H9 (cell line): ENCODE results near the gene GPR25. TPM values are rescaled to one million over a fixed set of nuclear protein-coding genes. Genes with fewer than 3 reads are reported as not detected.

Source experiments
- DNase-seq: peaks from one replicate; pipeline ENCODE4 v3.0.0-alpha.2; 2017
- H2AFZ ChIP-seq: one replicate; pipeline ENCODE4 v1.6.1; 2013; ENCODE audit warnings: mild to moderate bottlenecking, low read length, control low read depth, moderate library complexity
- H2AK5ac ChIP-seq: 2 replicates; pipeline ENCODE4 v1.6.1; 2013; ENCODE audit warnings: low read length, control low read depth, mixed read lengths; ENCODE audit not compliant: insufficient read length
- H2BK120ac ChIP-seq: one replicate; pipeline ENCODE4 v1.6.1; 2013; ENCODE audit warnings: low read depth, mild to moderate bottlenecking, low read length, control low read depth, inconsistent platforms; ENCODE audit not compliant: poor library complexity, severe bottlenecking
- H2BK12ac ChIP-seq: 2 replicates; pipeline ENCODE4 v1.6.1; 2013; ENCODE audit warnings: low read length, control low read depth, mixed read lengths, low read depth; ENCODE audit not compliant: insufficient read length
- H2BK15ac ChIP-seq: 2 replicates; pipeline ENCODE4 v1.6.1; 2013; ENCODE audit warnings: low read depth, low read length, control low read depth
- H2BK20ac ChIP-seq: one replicate; pipeline ENCODE4 v1.6.1; 2013; ENCODE audit warnings: low read depth, mild to moderate bottlenecking, low read length, control low read depth, inconsistent platforms; ENCODE audit not compliant: poor library complexity, severe bottlenecking
- H2BK5ac ChIP-seq: 2 replicates; pipeline ENCODE4 v1.6.1; 2013; ENCODE audit warnings: low read length, control low read depth, mixed read lengths; ENCODE audit not compliant: insufficient read length
- H3K14ac ChIP-seq: 2 replicates; pipeline ENCODE4 v1.6.1; 2013; ENCODE audit warnings: low read length, control low read depth; ENCODE audit not compliant: insufficient read depth
- H3K18ac ChIP-seq: 2 replicates; pipeline ENCODE4 v1.6.1; 2013; ENCODE audit warnings: low read depth, mild to moderate bottlenecking, mixed read lengths, low read length, control low read depth; ENCODE audit not compliant: insufficient read length
- H3K23ac ChIP-seq: 2 replicates; pipeline ENCODE4 v1.6.1; 2013; ENCODE audit warnings: low read length, control low read depth, mixed read lengths, low read depth; ENCODE audit not compliant: insufficient read length
- H3K23me2 ChIP-seq: 2 replicates; pipeline ENCODE4 v1.6.1; 2013; ENCODE audit warnings: low read depth, mild to moderate bottlenecking, mixed read lengths, low read length, control low read depth; ENCODE audit not compliant: insufficient read length, poor library complexity, severe bottlenecking
- H3K27ac ChIP-seq: 2 replicates; pipeline ENCODE4 v1.5.1; 2013; ENCODE audit warnings: low read length, control low read depth, mixed read lengths, low read depth; ENCODE audit not compliant: insufficient read length
- H3K27me3 ChIP-seq: 2 replicates; pipeline ENCODE4 v1.6.1; 2013; ENCODE audit warnings: low read length, control low read depth, inconsistent platforms; ENCODE audit not compliant: insufficient read depth
- H3K4ac ChIP-seq: 2 replicates; pipeline ENCODE4 v1.6.1; 2013; ENCODE audit warnings: low read depth, mild to moderate bottlenecking, control low read depth, inconsistent platforms, low read length, moderate library complexity
- H3K4me1 ChIP-seq: 2 replicates; pipeline ENCODE4 v1.6.1; 2013; ENCODE audit warnings: low read length, control low read depth, inconsistent platforms; ENCODE audit not compliant: insufficient read depth
- H3K4me2 ChIP-seq: 2 replicates; pipeline ENCODE4 v1.6.1; 2013; ENCODE audit warnings: low read length, control low read depth, mixed read lengths; ENCODE audit not compliant: insufficient read length, insufficient read depth
- H3K56ac ChIP-seq: 2 replicates; pipeline ENCODE4 v1.6.1; 2013; ENCODE audit warnings: low read depth, mild to moderate bottlenecking, mixed read lengths, low read length, control low read depth; ENCODE audit not compliant: insufficient read length
- H3K79me1 ChIP-seq: 2 replicates; pipeline ENCODE4 v1.6.1; 2013; ENCODE audit warnings: low read depth, mild to moderate bottlenecking, moderate library complexity, low read length, control low read depth, inconsistent platforms; ENCODE audit not compliant: insufficient read depth, poor library complexity, severe bottlenecking
- H3K79me2 ChIP-seq: 2 replicates; pipeline ENCODE4 v1.6.1; 2013; ENCODE audit warnings: low read length, control low read depth, inconsistent platforms; ENCODE audit not compliant: insufficient read depth
- H3K9ac ChIP-seq: 2 replicates; pipeline ENCODE4 v1.6.1; 2013; ENCODE audit warnings: low read length, control low read depth, mixed read lengths; ENCODE audit not compliant: insufficient read length; ENCODE audit errors: extremely low read depth
- H3K9me3 ChIP-seq: one replicate; pipeline ENCODE4 v1.6.1; 2013; ENCODE audit warnings: low read depth, low read length, inconsistent platforms; ENCODE audit not compliant: control insufficient read depth
- H3T11ph ChIP-seq: one replicate; pipeline ENCODE4 v1.6.1; 2013; ENCODE audit warnings: mild to moderate bottlenecking, low read length, control low read depth, inconsistent platforms
- H4K20me1 ChIP-seq: one replicate; pipeline ENCODE4 v1.6.1; 2013; ENCODE audit not compliant: control insufficient read depth, insufficient read length, insufficient read depth
- H4K5ac ChIP-seq: 2 replicates; pipeline ENCODE4 v1.6.1; 2013; ENCODE audit warnings: low read depth, mild to moderate bottlenecking, mixed read lengths, low read length, control low read depth; ENCODE audit not compliant: insufficient read length
- H4K8ac ChIP-seq: replicated peaks from 2 replicates; pipeline ENCODE4 v1.6.1; 2013; ENCODE audit warnings: low read length, control low read depth, mixed read lengths, low read depth; ENCODE audit not compliant: insufficient read length
- H4K91ac ChIP-seq: 2 replicates; pipeline ENCODE4 v1.6.1; 2013; ENCODE audit warnings: low read depth, mild to moderate bottlenecking, moderate library complexity, mixed read lengths, low read length, control low read depth; ENCODE audit not compliant: insufficient read length
- H3K27ac Mint-ChIP-seq, 3 experiments: 2 replicates in 2 of 3; 3 replicates in 1 of 3; pipeline ENCODE4 v1.8.0; 2020 to 2021; ENCODE audit warnings: mixed read lengths in 3 of 3, mild to moderate bottlenecking in 1 of 3, moderate library complexity in 1 of 3
- H3K27me3 Mint-ChIP-seq: 2 replicates; pipeline ENCODE4 v1.8.0; 2021; ENCODE audit warnings: low read depth, mild to moderate bottlenecking, moderate library complexity, mixed read lengths
- H3K36me3 Mint-ChIP-seq, 3 experiments: 2 replicates in 2 of 3; 3 replicates in 1 of 3; pipeline ENCODE4 v1.8.0; 2020 to 2021; ENCODE audit warnings: low read depth in 3 of 3, mixed read lengths in 3 of 3; ENCODE audit not compliant: insufficient read depth in 1 of 3
- H3K4me1 Mint-ChIP-seq, 2 experiments: 2 replicates each; pipeline ENCODE4 v1.8.0; 2020; ENCODE audit warnings: mixed read lengths in 2 of 2
- H3K4me3 Mint-ChIP-seq, 2 experiments: 2 replicates in 1 of 2; 3 replicates in 1 of 2; pipeline ENCODE4 v1.8.0; 2020 to 2021; ENCODE audit warnings: mild to moderate bottlenecking in 2 of 2, mixed read lengths in 2 of 2, moderate library complexity in 1 of 2
- H3K9me3 Mint-ChIP-seq, 2 experiments: 2 replicates in 1 of 2; 3 replicates in 1 of 2; pipeline ENCODE4 v1.8.0; 2020; ENCODE audit warnings: mild to moderate bottlenecking in 2 of 2, mixed read lengths in 2 of 2, moderate library complexity in 1 of 2
- CTCF ChIP-seq: fragments of 200-600 bp; sonication (generic); conservative IDR thresholded peaks from 3 replicates; pipeline ENCODE4 v1.8.0; 2021; ENCODE audit warnings: antibody characterized with exemption, mild to moderate bottlenecking
- WGBS: extraction: QIAGEN DNeasy Blood & Tissue Kit; methylation state at CpG from one replicate; pipeline ENCODE4 v1.1.7; 2013; ENCODE audit warnings: missing lambda C conversion rate, low lambda C conversion rate, mixed read lengths; ENCODE audit not compliant: insufficient read length; ENCODE audit errors: extremely low coverage; 5-methylcytosine and 5-hydroxymethylcytosine counted together
- total RNA-seq: library from RNA; stranded (reverse); gene quantifications from 2 replicates; pipeline ENCODE4 v1.2.1, GENCODE V29; 2021

Gene GPR25
- total RNA-seq, 1 experiment from 2014 or later = not detected

- no peaks in the 10 kb centered on the region for H3K4me1 Mint-ChIP-seq
- H2AFZ ChIP-seq = no peak overlapping the region
- no peak overlapping the region for H4K5ac ChIP-seq
- no peak overlapping the region for H4K8ac ChIP-seq
- H3T11ph ChIP-seq = no peak overlapping the region
- H2BK5ac ChIP-seq = no peak overlapping the region
- H2BK15ac ChIP-seq = no peak overlapping the region
- TF ChIP-seq CTCF = no peak
- H3K4me3 Mint-ChIP-seq = no peak overlapping the region
- no peak overlapping the region for H3K23ac ChIP-seq
- no peak for DNase-seq
- no peaks in the 10 kb centered on the region for H3K79me2 ChIP-seq
- H2BK12ac ChIP-seq = no peak overlapping the region
- no peak overlapping the region for H3K9ac ChIP-seq
- no peaks in the 10 kb centered on the region for H3K9me3 Mint-ChIP-seq
- no peak overlapping the region for H4K91ac ChIP-seq
- no peak overlapping the region for H2BK120ac ChIP-seq
- H3K4me2 ChIP-seq = no peak overlapping the region
- H3K27ac ChIP-seq = no peak overlapping the region
- no peak overlapping the region for H2AK5ac ChIP-seq
- H4K20me1 ChIP-seq = no peaks in the 10 kb centered on the region
- H3K27ac Mint-ChIP-seq = no peak overlapping the region
- no peaks in the 10 kb centered on the region for H3K27me3 ChIP-seq
- no peaks in the 10 kb centered on the region for H3K9me3 ChIP-seq
- no peaks in the 10 kb centered on the region for H3K79me1 ChIP-seq
- H3K18ac ChIP-seq = no peak overlapping the region
- H3K36me3 Mint-ChIP-seq = peaks cover 0 to 25% (median 20%) of the 10 kb centered on the region in 3 experiments; a peak in 5 of 7 replicates
- no peaks in the 10 kb centered on the region for H3K27me3 Mint-ChIP-seq
- H3K4me1 ChIP-seq = no peaks in the 10 kb centered on the region
- H3K14ac ChIP-seq = no peak overlapping the region
- no peak overlapping the region for H3K56ac ChIP-seq
- no peak overlapping the region for H2BK20ac ChIP-seq
- no CpG with 5 or more reads among the region's 2 CpGs for WGBS
- H3K4ac ChIP-seq = no peak overlapping the region
- H3K23me2 ChIP-seq = no peaks in the 10 kb centered on the region
These were observed 15.9 kb upstream of the GPR25 start for GRCh38 chr1:200856716-200857357.
